Peyer's patch (tissue), 4 donors: ENCODE data around the gene PTPRQ.

Experiments
- POLR2A ChIP-seq, 2 donors: fragments of 450-650 bp; IDR thresholded peaks; one replicate each; pipeline ENCODE4 v1.5.1; 2017; ENCODE audit warnings: antibody characterized with exemption in 2 of 2, mild to moderate bottlenecking in 2 of 2, moderate library complexity in 2 of 2
- TF ChIP-seq, protein P1 (sequence below), 6 experiments: fragments of 450-650 bp in 4 of 6; fragments of 200-600 bp in 2 of 6; sonication (generic) in 1 of 6; IDR thresholded peaks; one replicate each; pipeline ENCODE4 v1.5.1; 2017 to 2019; ENCODE audit warnings: antibody characterized with exemption in 6 of 6, mild to moderate bottlenecking in 3 of 6, moderate library complexity in 1 of 6

DNA sequence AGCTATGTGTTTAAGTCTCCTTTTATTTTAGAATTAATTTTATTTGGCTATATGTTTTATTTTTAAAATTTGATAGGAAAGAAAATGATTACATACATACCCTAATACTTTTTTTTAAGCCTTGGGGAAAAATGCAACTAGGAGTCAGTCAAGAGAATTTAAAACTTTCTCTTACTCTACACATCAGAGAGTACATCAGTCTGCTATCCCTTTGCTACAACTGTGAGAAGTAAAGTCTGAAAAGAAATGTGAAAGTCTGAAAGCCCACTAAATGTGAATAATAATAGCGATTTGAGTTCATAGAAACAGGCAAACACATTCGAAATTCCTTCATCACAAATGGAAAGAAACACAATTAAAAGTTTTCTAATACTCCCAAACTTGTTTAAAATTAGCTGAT is 95.0 kb downstream of the PTPRQ start:
- TF ChIP-seq, protein P1, sequence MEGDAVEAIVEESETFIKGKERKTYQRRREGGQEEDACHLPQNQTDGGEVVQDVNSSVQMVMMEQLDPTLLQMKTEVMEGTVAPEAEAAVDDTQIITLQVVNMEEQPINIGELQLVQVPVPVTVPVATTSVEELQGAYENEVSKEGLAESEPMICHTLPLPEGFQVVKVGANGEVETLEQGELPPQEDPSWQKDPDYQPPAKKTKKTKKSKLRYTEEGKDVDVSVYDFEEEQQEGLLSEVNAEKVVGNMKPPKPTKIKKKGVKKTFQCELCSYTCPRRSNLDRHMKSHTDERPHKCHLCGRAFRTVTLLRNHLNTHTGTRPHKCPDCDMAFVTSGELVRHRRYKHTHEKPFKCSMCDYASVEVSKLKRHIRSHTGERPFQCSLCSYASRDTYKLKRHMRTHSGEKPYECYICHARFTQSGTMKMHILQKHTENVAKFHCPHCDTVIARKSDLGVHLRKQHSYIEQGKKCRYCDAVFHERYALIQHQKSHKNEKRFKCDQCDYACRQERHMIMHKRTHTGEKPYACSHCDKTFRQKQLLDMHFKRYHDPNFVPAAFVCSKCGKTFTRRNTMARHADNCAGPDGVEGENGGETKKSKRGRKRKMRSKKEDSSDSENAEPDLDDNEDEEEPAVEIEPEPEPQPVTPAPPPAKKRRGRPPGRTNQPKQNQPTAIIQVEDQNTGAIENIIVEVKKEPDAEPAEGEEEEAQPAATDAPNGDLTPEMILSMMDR (IDR thresholded peaks at IDR 0.05) = no peak
- TF ChIP-seq POLR2A (IDR thresholded peaks at IDR 0.05) = no peak
